OCI-LY7 (cell line): ENCODE data around the gene ATP12A.

Experiments
- CTCF ChIP-seq: fragments of 200-600 bp; sonication (generic); conservative IDR thresholded peaks from 2 replicates; pipeline ENCODE4 v1.5.1; 2014; ENCODE audit warnings: mild to moderate bottlenecking, antibody characterized with exemption, low read length, moderate library complexity, mixed read lengths
- EZH2phosphoT487 ChIP-seq: fragments of 200-600 bp; sonication (generic); IDR thresholded peaks from 2 replicates; pipeline ENCODE4 v1.6.1; 2018; ENCODE audit warnings: low read depth, borderline replicate concordance, mild to moderate bottlenecking, mixed run types, antibody characterized with exemption, low read length, moderate library complexity, mixed read lengths

GRCh38 chr13:24680258-24680920 lies at the start of gene ATP12A:
- TF ChIP-seq CTCF (peak; percentile 35), EZH2phosphoT487 (no peak)
